ENCODE results near the gene RTKN.

DNA sequence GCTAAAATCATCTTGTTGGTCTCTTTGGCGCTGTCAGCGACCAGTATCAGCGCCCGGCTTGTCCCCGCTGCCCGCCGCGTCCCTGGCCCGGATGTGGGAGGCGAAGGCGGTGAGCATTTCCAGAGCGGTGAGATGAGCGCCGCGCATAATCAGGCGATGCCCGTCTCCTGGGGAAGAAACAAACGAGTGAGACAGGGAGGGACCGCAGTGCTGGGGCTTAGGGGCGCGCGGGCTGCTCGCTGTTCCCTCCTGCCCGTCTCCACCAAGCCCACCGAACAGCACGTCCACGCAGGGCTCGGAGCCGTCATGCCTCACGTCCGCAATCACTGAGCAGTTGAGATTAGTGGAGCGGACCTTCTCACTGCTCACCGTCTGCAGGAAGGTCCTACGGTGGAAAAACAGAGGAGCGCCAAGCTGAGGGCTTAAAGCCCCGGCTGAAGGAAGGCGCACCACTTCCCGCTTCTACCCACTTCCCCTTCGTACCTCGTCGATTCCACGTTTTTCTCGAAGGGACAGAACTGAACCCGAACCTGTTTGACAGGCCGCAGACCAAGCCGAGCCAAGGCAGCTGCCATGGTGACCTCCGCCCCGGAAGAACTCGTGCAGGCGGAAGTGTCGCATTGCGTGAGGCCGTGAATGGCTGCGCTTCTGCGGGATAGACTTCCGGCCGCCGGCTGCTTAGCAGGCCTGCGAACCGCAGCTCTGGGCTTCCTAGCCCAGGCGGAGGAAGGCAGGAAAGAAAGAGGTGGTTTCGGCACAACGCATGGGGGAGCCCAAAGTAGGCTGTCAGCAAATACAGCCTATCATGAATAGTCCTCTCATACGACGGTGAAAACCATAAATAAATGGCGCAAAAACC lies 30.6 kb upstream of the RTKN start, which contains the start of gene MRPL53:
- TF ChIP-seq, protein P1, sequence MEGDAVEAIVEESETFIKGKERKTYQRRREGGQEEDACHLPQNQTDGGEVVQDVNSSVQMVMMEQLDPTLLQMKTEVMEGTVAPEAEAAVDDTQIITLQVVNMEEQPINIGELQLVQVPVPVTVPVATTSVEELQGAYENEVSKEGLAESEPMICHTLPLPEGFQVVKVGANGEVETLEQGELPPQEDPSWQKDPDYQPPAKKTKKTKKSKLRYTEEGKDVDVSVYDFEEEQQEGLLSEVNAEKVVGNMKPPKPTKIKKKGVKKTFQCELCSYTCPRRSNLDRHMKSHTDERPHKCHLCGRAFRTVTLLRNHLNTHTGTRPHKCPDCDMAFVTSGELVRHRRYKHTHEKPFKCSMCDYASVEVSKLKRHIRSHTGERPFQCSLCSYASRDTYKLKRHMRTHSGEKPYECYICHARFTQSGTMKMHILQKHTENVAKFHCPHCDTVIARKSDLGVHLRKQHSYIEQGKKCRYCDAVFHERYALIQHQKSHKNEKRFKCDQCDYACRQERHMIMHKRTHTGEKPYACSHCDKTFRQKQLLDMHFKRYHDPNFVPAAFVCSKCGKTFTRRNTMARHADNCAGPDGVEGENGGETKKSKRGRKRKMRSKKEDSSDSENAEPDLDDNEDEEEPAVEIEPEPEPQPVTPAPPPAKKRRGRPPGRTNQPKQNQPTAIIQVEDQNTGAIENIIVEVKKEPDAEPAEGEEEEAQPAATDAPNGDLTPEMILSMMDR (IDR thresholded peaks at IDR 0.05): no peak
- no peak for TF ChIP-seq POLR2A (IDR thresholded peaks at IDR 0.05)

All from lower leg skin (tissue), 3 donors.